DND-41 (cell line): Measurements from ENCODE around the gene PGK2.
"Not testable (repeated sequence)": the region's sequence is repeated elsewhere in the genome, so short reads cannot be mapped to it uniquely, and the experiment has no call there.

ENCODE experiments used
- ATAC-seq: fragments of 200-7000 bp; cut with Tn5 transposase; 3 replicates; pipeline ENCODE4 v1.9.1; 2021; ENCODE audit warnings: low read depth; ENCODE audit not compliant: insufficient read depth
- DNase-seq: peaks from one replicate; pipeline ENCODE4 v3.0.0-alpha.2; 2020
- H2AFZ ChIP-seq: 2 replicates; pipeline ENCODE4 v1.6.0; 2012; ENCODE audit warnings: low read depth, low read length
- H3K27ac ChIP-seq: 2 replicates; pipeline ENCODE4 v1.5.1; 2012; ENCODE audit warnings: low read length, inconsistent platforms
- H3K27me3 ChIP-seq: fragments of 200-600 bp; sonication (generic); 2 replicates; pipeline ENCODE4 v1.6.0; 2012; ENCODE audit warnings: low read length, mild to moderate bottlenecking, inconsistent platforms; ENCODE audit not compliant: insufficient read depth, poor library complexity
- H3K36me3 ChIP-seq: 2 replicates; pipeline ENCODE4 v1.5.1; 2012; ENCODE audit warnings: low read length, inconsistent platforms; ENCODE audit not compliant: insufficient read depth
- H3K4me1 ChIP-seq: 2 replicates; pipeline ENCODE4 v1.5.1; 2012; ENCODE audit warnings: mild to moderate bottlenecking, low read length; ENCODE audit not compliant: insufficient read depth
- H3K4me2 ChIP-seq: 2 replicates; pipeline ENCODE4 v1.6.0; 2012; ENCODE audit warnings: mild to moderate bottlenecking, moderate library complexity, low read length, inconsistent platforms; ENCODE audit not compliant: insufficient read depth
- H3K4me3 ChIP-seq, 2 experiments: fragments of 200-600 bp in 1 of 2; shearing (Covaris generic) in 1 of 2; 2 replicates each; pipeline ENCODE4 v1.5.1; 2012 to 2016; ENCODE audit warnings: inconsistent platforms in 2 of 2, low read length in 2 of 2, mild to moderate bottlenecking in 2 of 2, low read depth in 1 of 2, moderate library complexity in 1 of 2
- H3K79me2 ChIP-seq: 2 replicates; pipeline ENCODE4 v1.6.0; 2012; ENCODE audit warnings: low read length, inconsistent platforms; ENCODE audit not compliant: insufficient read depth
- H3K9ac ChIP-seq: 2 replicates; pipeline ENCODE4 v1.6.0; 2012; ENCODE audit warnings: low read depth, mild to moderate bottlenecking, inconsistent platforms, low read length, moderate library complexity
- H3K9me3 ChIP-seq: 2 replicates; pipeline ENCODE4 v1.5.1; 2012; ENCODE audit warnings: low read length, moderate library complexity, mild to moderate bottlenecking, inconsistent platforms; ENCODE audit not compliant: insufficient read depth, severe bottlenecking
- H4K20me1 ChIP-seq: 2 replicates; pipeline ENCODE4 v1.6.0; 2012; ENCODE audit warnings: low read length; ENCODE audit not compliant: insufficient read depth
- CTCF ChIP-seq: IDR thresholded peaks from 2 replicates; pipeline ENCODE4 v1.5.1; 2012; ENCODE audit warnings: borderline replicate concordance, low read length, moderate library complexity, mild to moderate bottlenecking; ENCODE audit not compliant: poor library complexity, severe bottlenecking; ENCODE audit errors: extremely low read depth
- EZH2 ChIP-seq: IDR thresholded peaks from 3 replicates; pipeline ENCODE4 v1.6.1; 2012; ENCODE audit warnings: borderline replicate concordance, low read depth, mild to moderate bottlenecking, moderate library complexity, low read length, inconsistent platforms; ENCODE audit not compliant: severe bottlenecking

PGK2 gene

GRCh38 chr6:49801525-49801924, 14.4 kb upstream of the PGK2 start:
- no peaks in the 10 kb centered on the region for H3K27me3 ChIP-seq
- no peaks in the 10 kb centered on the region for H3K79me2 ChIP-seq
- no peak overlapping the region for H3K4me2 ChIP-seq
- no peak for DNase-seq
- no peak overlapping the region for H3K27ac ChIP-seq
- H3K36me3 ChIP-seq: no peaks in the 10 kb centered on the region
- no peak for ATAC-seq
- H2AFZ ChIP-seq: no peak overlapping the region
- TF ChIP-seq CTCF: no peak
- no peak for TF ChIP-seq EZH2
- H3K9me3 ChIP-seq: no peaks in the 10 kb centered on the region
- no peak overlapping the region for H3K9ac ChIP-seq
- H3K4me3 ChIP-seq: no peak overlapping the region
- no peaks in the 10 kb centered on the region for H3K4me1 ChIP-seq
- H4K20me1 ChIP-seq: no peaks in the 10 kb centered on the region

- ATAC-seq (no peak), DNase-seq (no peak)
- Histone ChIP-seq H3K4me3 (no peak overlapping the region), H3K4me2 (no peak overlapping the region), H4K20me1 (no peaks in the 10 kb centered on the region), H3K27me3 (no peaks in the 10 kb centered on the region), H3K36me3 (no peaks in the 10 kb centered on the region), H3K79me2 (no peaks in the 10 kb centered on the region), H3K9me3 (no peaks in the 10 kb centered on the region), H3K27ac (no peak overlapping the region), H3K9ac (no peak overlapping the region), H2AFZ (no peak overlapping the region), H3K4me1 (no peaks in the 10 kb centered on the region)
- no peak for TF ChIP-seq CTCF
- TF ChIP-seq EZH2: no peak
These were observed 12.0 kb upstream of the PGK2 start for GRCh38 chr6:49799090-49799489.

GRCh38 chr6:49796842-49797455, 9.9 kb upstream of the PGK2 start:
- not testable (repeated sequence) for H3K9ac ChIP-seq, H3K27me3 ChIP-seq, ATAC-seq, H3K4me2 ChIP-seq, H3K9me3 ChIP-seq, H3K4me3 ChIP-seq, H3K36me3 ChIP-seq, H3K79me2 ChIP-seq, DNase-seq, H2AFZ ChIP-seq, H3K27ac ChIP-seq, H3K4me1 ChIP-seq, H4K20me1 ChIP-seq

- no peak for TF ChIP-seq EZH2
- TF ChIP-seq CTCF: no peak
- H4K20me1 ChIP-seq: no peaks in the 10 kb centered on the region
- no peaks in the 10 kb centered on the region for H3K4me1 ChIP-seq
- no peak overlapping the region for H3K9ac ChIP-seq
- no peaks in the 10 kb centered on the region for H3K79me2 ChIP-seq
- H3K27ac ChIP-seq: no peak overlapping the region
- no peaks in the 10 kb centered on the region for H3K36me3 ChIP-seq
- no peak for ATAC-seq
- H3K27me3 ChIP-seq: no peaks in the 10 kb centered on the region
- no peak overlapping the region for H2AFZ ChIP-seq
- H3K9me3 ChIP-seq: no peaks in the 10 kb centered on the region
- no peak overlapping the region for H3K4me2 ChIP-seq
- H3K4me3 ChIP-seq: no peak overlapping the region
- no peak for DNase-seq
These were observed 3.3 kb upstream of the PGK2 start for GRCh38 chr6:49790341-49790740.
